Liver (tissue), 9 donors: ENCODE results near the gene CDK15. TPM values are rescaled to one million over a fixed set of nuclear protein-coding genes. Genes with fewer than 3 reads are reported as not detected.

ENCODE experiments used
- DNase-seq: peaks from one replicate; pipeline ENCODE4 v3.0.0-alpha.2; 2017; ENCODE audit warnings: low spot score
- H3K27ac ChIP-seq, 2 donors: one replicate each; pipeline ENCODE4 v1.7.0; 2013; ENCODE audit warnings: inconsistent platforms in 2 of 2, low read length in 2 of 2, control low read depth in 1 of 2, low read depth in 1 of 2, mild to moderate bottlenecking in 1 of 2
- H3K27me3 ChIP-seq, 4 donors: one replicate each; pipeline versions ENCODE4 v1.6.1 to v1.7.0; 2013; ENCODE audit warnings: low read length in 3 of 4, inconsistent platforms in 1 of 4, mild to moderate bottlenecking in 1 of 4, moderate library complexity in 1 of 4; ENCODE audit not compliant: control insufficient read depth in 4 of 4, insufficient read depth in 4 of 4
- H3K36me3 ChIP-seq, 4 donors: one replicate each; pipeline versions ENCODE4 v1.6.1 to v1.7.0; 2013; ENCODE audit warnings: low read length in 3 of 4, mild to moderate bottlenecking in 3 of 4, low read depth in 1 of 4, moderate library complexity in 1 of 4; ENCODE audit not compliant: control insufficient read depth in 4 of 4, insufficient read depth in 3 of 4
- H3K4me1 ChIP-seq, 4 donors: one replicate each; pipeline versions ENCODE4 v1.6.1 to v1.7.0; 2013; ENCODE audit warnings: low read length in 3 of 4, mild to moderate bottlenecking in 3 of 4, moderate library complexity in 1 of 4; ENCODE audit not compliant: control insufficient read depth in 4 of 4, insufficient read depth in 4 of 4
- H3K4me3 ChIP-seq, 3 donors: one replicate each; pipeline versions ENCODE4 v1.6.1 to v1.7.0; 2013; ENCODE audit warnings: low read length in 3 of 3, control low read depth in 1 of 3, low read depth in 1 of 3, mild to moderate bottlenecking in 1 of 3
- H3K9ac ChIP-seq, 2 donors: one replicate each; pipeline ENCODE4 v1.7.0; 2013; ENCODE audit warnings: low read length in 2 of 2, mild to moderate bottlenecking in 2 of 2, moderate library complexity in 2 of 2, control low read depth in 1 of 2, low read depth in 1 of 2
- H3K9me3 ChIP-seq, 4 donors: one replicate each; pipeline versions ENCODE4 v1.6.1 to v1.7.0; 2013; ENCODE audit warnings: low read length in 3 of 4; ENCODE audit not compliant: control insufficient read depth in 4 of 4
- ATF3 ChIP-seq: IDR thresholded peaks from 2 replicates; pipeline ENCODE4 v1.6.1; 2016; ENCODE audit warnings: antibody characterized with exemption
- CTCF ChIP-seq: fragments of 150-350 bp; IDR thresholded peaks from 2 replicates; pipeline ENCODE4 v1.5.1; 2017; ENCODE audit warnings: improper control_type of control experiment, low read depth, low read length; ENCODE audit not compliant: missing input control
- EGR1 ChIP-seq, 2 donors: IDR thresholded peaks; 2 replicates each; pipeline ENCODE4 v1.6.1; 2016 to 2018; ENCODE audit warnings: antibody characterized with exemption in 2 of 2, low read depth in 2 of 2
- FOXA1 ChIP-seq: IDR thresholded peaks from 2 replicates; pipeline ENCODE4 v1.6.1; 2016; ENCODE audit warnings: antibody characterized with exemption
- FOXA2 ChIP-seq: IDR thresholded peaks from 2 replicates; pipeline ENCODE4 v1.6.1; 2016; ENCODE audit warnings: antibody characterized with exemption
- GABPA ChIP-seq, 2 donors: IDR thresholded peaks in 1 of 2; conservative IDR thresholded peaks in 1 of 2; 2 replicates each; pipeline ENCODE4 v1.6.1; 2016; ENCODE audit warnings: antibody characterized with exemption in 2 of 2, mild to moderate bottlenecking in 1 of 2, moderate library complexity in 1 of 2
- HNF4A ChIP-seq, 2 donors: conservative IDR thresholded peaks; 2 replicates each; pipeline ENCODE4 v1.6.1; 2016; ENCODE audit warnings: antibody characterized with exemption in 2 of 2, mild to moderate bottlenecking in 2 of 2
- HNF4G ChIP-seq: IDR thresholded peaks from 2 replicates; pipeline ENCODE4 v1.6.1; 2016; ENCODE audit warnings: antibody characterized with exemption
- JUND ChIP-seq, 2 donors: IDR thresholded peaks; 2 replicates each; pipeline ENCODE4 v1.6.1; 2016; ENCODE audit warnings: antibody characterized with exemption in 2 of 2
- MAX ChIP-seq: IDR thresholded peaks from 2 replicates; pipeline ENCODE4 v1.6.1; 2016; ENCODE audit warnings: antibody characterized with exemption
- NR2F2 ChIP-seq: IDR thresholded peaks from 2 replicates; pipeline ENCODE4 v1.6.1; 2016; ENCODE audit warnings: antibody characterized with exemption
- RAD21 ChIP-seq, 2 donors: IDR thresholded peaks; 2 replicates each; pipeline ENCODE4 v1.6.1; 2016; ENCODE audit warnings: antibody characterized with exemption in 2 of 2, mild to moderate bottlenecking in 2 of 2
- REST ChIP-seq: IDR thresholded peaks from 2 replicates; pipeline ENCODE4 v1.6.1; 2016; ENCODE audit warnings: antibody characterized with exemption, mild to moderate bottlenecking
- RXRA ChIP-seq, 2 donors: IDR thresholded peaks; 2 replicates each; pipeline ENCODE4 v1.6.1; 2017 to 2018; ENCODE audit warnings: antibody characterized with exemption in 2 of 2, mild to moderate bottlenecking in 1 of 2
- SP1 ChIP-seq: IDR thresholded peaks from 2 replicates; pipeline ENCODE4 v1.6.1; 2018; ENCODE audit warnings: antibody characterized with exemption, mild to moderate bottlenecking
- YY1 ChIP-seq: IDR thresholded peaks from 2 replicates; pipeline ENCODE4 v1.6.1; 2016; ENCODE audit warnings: antibody characterized with exemption, mild to moderate bottlenecking
- ZBTB33 ChIP-seq: IDR thresholded peaks from 2 replicates; pipeline ENCODE4 v1.6.1; 2016; ENCODE audit warnings: antibody characterized with exemption
- WGBS: extraction: QIAGEN DNeasy Blood & Tissue Kit; methylation state at CpG from one replicate; pipeline ENCODE4 v1.1.7; 2013; 5-methylcytosine and 5-hydroxymethylcytosine counted together
- polyA plus RNA-seq, 2 donors: library from polyadenylated mRNA; stranded (reverse) in 1 of 2; unstranded in 1 of 2; fragments of 200-250 nt in 1 of 2; fragments of >200 nt in 1 of 2; fragmentation: Nextera tagmentation in 1 of 2; extraction: Ambion mirVana in 1 of 2; gene quantifications; one replicate each; pipeline versions ENCODE4 v1.2.1 to v1.2.3, GENCODE V29; 2013 to 2015
- total RNA-seq, 2 donors: library from RNA; depleted of rRNA; stranded (reverse); fragments of >200 nt; gene quantifications; one replicate each; pipeline ENCODE4 v1.2.3, GENCODE V29; 2014
- donor health status: healthy.
- donor health status: healthy.
- donor health status: healthy.
- donor health status: healthy.
- donor health status: healthy.

The CDK15 gene
- total and polyA plus RNA-seq, 4 donors, result under 0.01 to 0.47 (median 0.06) TPM; not detected in 1

GRCh38 chr2:201769666-201770373 lies 36.5 kb upstream of the CDK15 start:
- DNase-seq, result no peak
- Histone ChIP-seq H3K36me3 (peaks cover 1 to 10% (median 3%) of the 10 kb centered on the region in 4 donors), H3K9me3 (no peaks in the 10 kb centered on the region), H3K27me3 (no peaks in the 10 kb centered on the region), H3K4me1 (peaks cover 0 to 5% (median 2%) of the 10 kb centered on the region in 4 donors), H3K4me3 (no peak overlapping the region), H3K27ac (no peak overlapping the region), H3K9ac (no peak overlapping the region)
- WGBS, result 90% methylated on average over 4 of the region's 4 CpGs
- no peak for TF ChIP-seq HNF4G
- TF ChIP-seq JUND (IDR thresholded peaks at IDR 0.05), result no peak
- TF ChIP-seq RXRA (IDR thresholded peaks at IDR 0.05), result no peak
- no peak for TF ChIP-seq FOXA2
- TF ChIP-seq GABPA (IDR thresholded peaks at IDR 0.05 in 1 of 2, conservative IDR thresholded peaks at IDR 0.05 in 1 of 2), result no peak
- TF ChIP-seq EGR1 (IDR thresholded peaks at IDR 0.05; ENCODE audit: low read depth in 2 of 2), result no peak
- no peak for TF ChIP-seq SP1
- no peak for TF ChIP-seq RAD21 (IDR thresholded peaks at IDR 0.05)
- no peak for TF ChIP-seq MAX
- TF ChIP-seq FOXA1, result no peak
- TF ChIP-seq NR2F2, result no peak

- Histone ChIP-seq H3K4me3 (no peak overlapping the region), H3K27me3 (no peaks in the 10 kb centered on the region), H3K4me1 (peaks cover 4 to 36% (median 19%) of the 10 kb centered on the region in 4 donors), H3K36me3 (no peaks in the 10 kb centered on the region), H3K27ac (no peak overlapping the region), H3K9ac (no peak overlapping the region), H3K9me3 (no peaks in the 10 kb centered on the region)
- TF ChIP-seq REST (no peak), RAD21 (IDR thresholded peaks at IDR 0.05) (no peak), ZBTB33 (no peak), HNF4G (no peak), CTCF (no peak), YY1 (no peak), MAX (no peak), ATF3 (no peak), RXRA (IDR thresholded peaks at IDR 0.05) (no peak), SP1 (no peak), HNF4A (conservative IDR thresholded peaks at IDR 0.05) (no peak)
- DNase-seq, result no peak
- WGBS, result 92% methylated on average over 1 of the region's 1 CpG
Measured at GRCh38 chr2:201773990-201774389, 32.3 kb upstream of the CDK15 start.
